Activated CD4-positive, alpha-beta T cell treated with anti-CD3 and anti-CD28 coated beads, Interleukin-2, amount 10 ng/mL, durations not matched to agents 24 days and 14 days (primary cell): ENCODE data around the gene GNAS. TPM values are rescaled to one million over a fixed set of nuclear protein-coding genes. Genes with fewer than 3 reads are reported as not detected.

ENCODE experiments used
- DNase-seq: peaks from one replicate; pipeline ENCODE4 v3.0.0; 2022
- H3K27ac Mint-ChIP-seq: one replicate; pipeline ENCODE4 v1.8.0; 2022; ENCODE audit warnings: mild to moderate bottlenecking, mixed read lengths
- H3K27me3 Mint-ChIP-seq: one replicate; pipeline ENCODE4 v1.8.0; 2022; ENCODE audit warnings: mixed read lengths
- H3K36me3 Mint-ChIP-seq: one replicate; pipeline ENCODE4 v1.8.0; 2022; ENCODE audit warnings: low read depth, mild to moderate bottlenecking, mixed read lengths
- H3K4me1 Mint-ChIP-seq: one replicate; pipeline ENCODE4 v1.8.0; 2021; ENCODE audit warnings: mixed read lengths
- H3K4me3 Mint-ChIP-seq: one replicate; pipeline ENCODE4 v1.8.0; 2022; ENCODE audit warnings: mild to moderate bottlenecking, moderate library complexity, mixed read lengths
- H3K9me3 Mint-ChIP-seq: one replicate; pipeline ENCODE4 v1.8.0; 2021; ENCODE audit warnings: mixed read lengths
- intact Hi-C: fragments of 100-400 bp; cut with micrococcal nuclease; formaldehyde crosslinking; loops from one replicate; pipeline ENCODE4 v1.15.1; 2023
- total RNA-seq: library from RNA; stranded (reverse); gene quantifications from 2 replicates; pipeline ENCODE4 v1.2.3, GENCODE V29; 2022

GNAS gene
- total RNA-seq, 1 donor from 2014 or later: 523 TPM

GRCh38 chr20:58894652-58895447, 42.3 kb downstream of the GNAS start:
- DNase-seq: no peak
- intact Hi-C loops: loop anchor here (5.0 kb wide), 2 partner anchors 267 to 588 kb away; partner anchors contain the start of genes RAB22A and ZNF831
- peak overlapping the region; percentile 86 for H3K4me3 Mint-ChIP-seq
- H3K36me3 Mint-ChIP-seq: peaks cover 47% of the 10 kb centered on the region
- H3K27me3 Mint-ChIP-seq: no peaks in the 10 kb centered on the region
- peaks cover 53% of the 10 kb centered on the region for H3K4me1 Mint-ChIP-seq
- no peaks in the 10 kb centered on the region for H3K9me3 Mint-ChIP-seq
- H3K27ac Mint-ChIP-seq: peak overlapping the region; percentile 48

GRCh38 chr20:58895448-58896180, 43.1 kb downstream of the GNAS start:
- peak overlapping the region; percentile 60 for H3K27ac Mint-ChIP-seq
- peaks cover 56% of the 10 kb centered on the region for H3K4me1 Mint-ChIP-seq
- intact Hi-C loops: no loop called here
- peak; percentile 64 for DNase-seq
- no peaks in the 10 kb centered on the region for H3K9me3 Mint-ChIP-seq
- H3K4me3 Mint-ChIP-seq: peak overlapping the region; percentile 86
- H3K36me3 Mint-ChIP-seq: peaks cover 51% of the 10 kb centered on the region
- no peaks in the 10 kb centered on the region for H3K27me3 Mint-ChIP-seq

GRCh38 chr20:58896820-58897219, 44.3 kb downstream of the GNAS start:
- Mint-ChIP-seq H3K9me3 (no peaks in the 10 kb centered on the region), H3K27ac (peak overlapping the region; percentile 59), H3K4me3 (no peak overlapping the region), H3K36me3 (peaks cover 57% of the 10 kb centered on the region), H3K4me1 (peaks cover 58% of the 10 kb centered on the region), H3K27me3 (no peaks in the 10 kb centered on the region)
- no peak for DNase-seq
- intact Hi-C loops: no loop called here

- Mint-ChIP-seq H3K36me3 (peaks cover 57% of the 10 kb centered on the region), H3K27ac (peak overlapping the region; percentile 67), H3K4me3 (no peak overlapping the region), H3K9me3 (no peaks in the 10 kb centered on the region), H3K4me1 (peaks cover 60% of the 10 kb centered on the region), H3K27me3 (no peaks in the 10 kb centered on the region)
- intact Hi-C loops: no loop called here
- DNase-seq: no peak
These were observed 45.0 kb downstream of the GNAS start for GRCh38 chr20:58897488-58897887.

- H3K27me3 Mint-ChIP-seq: no peaks in the 10 kb centered on the region
- no peak overlapping the region for H3K4me3 Mint-ChIP-seq
- H3K27ac Mint-ChIP-seq: peak overlapping the region; percentile 75
- DNase-seq: no peak
- peaks cover 60% of the 10 kb centered on the region for H3K36me3 Mint-ChIP-seq
- H3K9me3 Mint-ChIP-seq: no peaks in the 10 kb centered on the region
- peaks cover 56% of the 10 kb centered on the region for H3K4me1 Mint-ChIP-seq
- intact Hi-C loops: no loop called here
These were observed 46.3 kb downstream of the GNAS start for GRCh38 chr20:58898629-58899408.

GRCh38 chr20:58899512-58899911, 47.0 kb downstream of the GNAS start:
- Mint-ChIP-seq H3K27ac (no peak overlapping the region), H3K9me3 (no peaks in the 10 kb centered on the region), H3K4me1 (peaks cover 50% of the 10 kb centered on the region), H3K4me3 (no peak overlapping the region), H3K36me3 (peaks cover 64% of the 10 kb centered on the region), H3K27me3 (no peaks in the 10 kb centered on the region)
- DNase-seq: no peak
- intact Hi-C loops: no loop called here

GRCh38 chr20:58900397-58900796, 47.9 kb downstream of the GNAS start:
- DNase-seq: no peak
- intact Hi-C loops: no loop called here
- Mint-ChIP-seq H3K27me3 (no peaks in the 10 kb centered on the region), H3K9me3 (no peaks in the 10 kb centered on the region), H3K27ac (no peak overlapping the region), H3K36me3 (peaks cover 70% of the 10 kb centered on the region), H3K4me3 (no peak overlapping the region), H3K4me1 (peaks cover 48% of the 10 kb centered on the region)

- intact Hi-C loops: no loop called here
- Mint-ChIP-seq H3K4me3 (no peak overlapping the region), H3K9me3 (no peaks in the 10 kb centered on the region), H3K36me3 (peaks cover 69% of the 10 kb centered on the region), H3K27ac (no peak overlapping the region), H3K27me3 (no peaks in the 10 kb centered on the region), H3K4me1 (peaks cover 45% of the 10 kb centered on the region)
- DNase-seq: no peak
These were observed 49.2 kb downstream of the GNAS start for GRCh38 chr20:58901488-58902402.

- H3K27ac Mint-ChIP-seq: no peak overlapping the region
- intact Hi-C loops: no loop called here
- H3K36me3 Mint-ChIP-seq: peaks cover 76% of the 10 kb centered on the region
- H3K9me3 Mint-ChIP-seq: no peaks in the 10 kb centered on the region
- no peaks in the 10 kb centered on the region for H3K27me3 Mint-ChIP-seq
- H3K4me3 Mint-ChIP-seq: no peak overlapping the region
- DNase-seq: no peak
- H3K4me1 Mint-ChIP-seq: peaks cover 49% of the 10 kb centered on the region
These were observed 51.1 kb downstream of the GNAS start for GRCh38 chr20:58903614-58904013.

GRCh38 chr20:58905236-58905635, 52.7 kb downstream of the GNAS start:
- DNase-seq: no peak
- Mint-ChIP-seq H3K27me3 (no peaks in the 10 kb centered on the region), H3K36me3 (peaks cover 76% of the 10 kb centered on the region), H3K4me1 (peaks cover 43% of the 10 kb centered on the region), H3K9me3 (no peaks in the 10 kb centered on the region), H3K27ac (no peak overlapping the region), H3K4me3 (no peak overlapping the region)
- intact Hi-C loops: no loop called here

- no peak overlapping the region for H3K27ac Mint-ChIP-seq
- H3K4me3 Mint-ChIP-seq: no peak overlapping the region
- no peaks in the 10 kb centered on the region for H3K9me3 Mint-ChIP-seq
- no peak for DNase-seq
- H3K36me3 Mint-ChIP-seq: peaks cover 78% of the 10 kb centered on the region
- intact Hi-C loops: no loop called here
- H3K4me1 Mint-ChIP-seq: peaks cover 39% of the 10 kb centered on the region
- H3K27me3 Mint-ChIP-seq: no peaks in the 10 kb centered on the region
These were observed 53.6 kb downstream of the GNAS start for GRCh38 chr20:58906111-58906510.

- DNase-seq: no peak
- Mint-ChIP-seq H3K27ac (peak overlapping the region; percentile 68), H3K36me3 (peaks cover 83% of the 10 kb centered on the region), H3K9me3 (no peaks in the 10 kb centered on the region), H3K4me1 (peaks cover 40% of the 10 kb centered on the region), H3K4me3 (peak overlapping the region; percentile 77), H3K27me3 (no peaks in the 10 kb centered on the region)
- intact Hi-C loops: no loop called here
These were observed 54.4 kb downstream of the GNAS start for GRCh38 chr20:58906894-58907293.
